Measurements from ENCODE around the gene C1orf159.
"Not testable (repeated sequence)": the region's sequence is repeated elsewhere in the genome, so short reads cannot be mapped to it uniquely, and the experiment has no call there.

Gene C1orf159

DNA sequence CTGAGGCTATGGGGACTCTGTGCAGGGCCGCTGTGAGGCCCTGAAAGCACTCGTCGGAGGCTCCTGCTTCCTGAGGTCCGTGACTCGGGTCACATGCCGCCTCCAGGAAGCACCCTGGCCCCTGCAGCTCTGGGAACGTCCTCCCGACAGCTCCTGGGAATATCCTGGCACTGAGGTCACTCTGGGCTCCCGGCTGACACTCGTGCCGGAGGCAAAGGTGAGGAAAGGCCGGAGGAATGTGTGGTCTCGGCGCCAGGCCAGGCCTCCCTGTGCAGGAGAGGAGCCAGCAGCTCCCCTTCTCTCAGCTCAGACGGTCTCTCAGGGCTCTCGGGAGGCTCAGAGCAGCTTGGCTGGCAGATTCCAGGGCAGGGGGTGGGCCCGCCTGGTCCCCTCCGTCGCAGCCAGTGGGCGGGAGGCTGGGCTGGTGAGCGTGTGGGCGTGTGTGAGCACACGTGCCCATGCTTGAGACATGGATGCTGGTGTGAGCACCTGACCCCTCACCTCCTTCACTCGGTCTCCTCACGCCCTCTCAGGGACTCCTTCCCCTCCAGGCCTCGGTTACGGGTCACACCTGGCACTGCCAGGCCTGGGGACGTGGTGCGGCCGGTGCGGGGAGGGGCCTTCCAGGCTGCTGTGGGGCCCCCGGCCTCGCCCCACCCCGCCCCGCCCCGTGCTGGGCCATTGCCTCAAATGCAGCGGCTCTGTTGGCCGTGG lies 36.3 kb downstream of the C1orf159 start:
- peak; percentile 83 for DNase-seq

DNA sequence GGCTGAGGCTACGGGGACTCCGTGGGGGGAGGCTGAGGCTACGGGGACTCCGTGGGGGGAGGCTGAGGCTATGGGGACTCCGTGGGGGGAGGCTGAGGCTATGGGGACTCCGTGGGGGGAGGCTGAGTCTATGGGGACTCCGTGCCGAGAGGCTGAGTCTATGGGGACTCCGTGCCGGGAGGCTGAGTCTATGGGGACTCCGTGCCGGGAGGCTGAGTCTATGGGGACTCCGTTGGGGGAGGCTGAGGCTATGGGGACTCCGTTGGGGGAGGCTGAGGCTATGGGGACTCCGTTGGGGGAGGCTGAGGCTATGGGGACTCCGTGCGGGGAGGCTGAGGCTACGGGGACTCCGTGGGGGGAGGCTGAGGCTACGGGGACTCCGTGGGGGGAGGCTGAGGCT lies 38.5 kb downstream of the C1orf159 start:
- not testable (repeated sequence) for DNase-seq

DNA sequence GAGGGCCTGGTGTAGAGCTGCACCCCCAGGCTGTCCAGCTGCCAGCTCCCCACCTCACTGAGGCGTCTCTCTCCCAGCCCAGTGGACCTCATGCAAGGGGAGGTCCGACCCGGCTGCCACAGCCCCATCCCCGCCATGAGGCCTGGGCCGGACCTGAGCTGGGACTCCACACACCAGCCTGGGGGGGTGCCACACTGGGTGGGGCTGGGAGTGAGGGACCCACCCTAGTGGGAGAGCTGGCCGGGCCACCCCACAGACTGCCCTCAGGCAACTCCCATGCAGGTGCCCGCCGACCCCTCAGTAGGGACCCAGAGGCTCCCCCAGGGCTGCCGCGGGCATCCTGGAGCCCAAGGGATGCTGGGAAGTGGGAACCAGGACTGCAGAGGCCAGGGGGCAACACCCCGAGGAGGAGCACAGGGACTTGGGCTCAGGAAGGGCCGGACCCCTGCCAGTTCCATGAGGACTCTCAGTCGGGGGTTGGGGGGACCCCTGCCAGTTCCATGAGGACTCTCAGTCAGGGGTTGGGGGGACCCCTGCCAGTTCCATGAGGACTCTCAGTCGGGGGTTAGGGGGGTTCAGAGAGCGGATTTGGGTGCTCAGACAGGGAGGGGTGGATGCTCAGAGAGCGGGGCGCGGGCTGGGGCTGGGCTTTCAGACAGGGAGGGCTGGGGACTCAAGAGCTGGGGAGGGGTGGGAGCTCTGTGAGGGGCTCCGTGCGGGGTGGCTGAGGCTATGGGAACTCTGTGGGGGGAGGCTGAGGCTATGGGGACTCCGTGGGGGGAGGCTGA lies 40.5 kb downstream of the C1orf159 start:
- no peak for DNase-seq

DNA sequence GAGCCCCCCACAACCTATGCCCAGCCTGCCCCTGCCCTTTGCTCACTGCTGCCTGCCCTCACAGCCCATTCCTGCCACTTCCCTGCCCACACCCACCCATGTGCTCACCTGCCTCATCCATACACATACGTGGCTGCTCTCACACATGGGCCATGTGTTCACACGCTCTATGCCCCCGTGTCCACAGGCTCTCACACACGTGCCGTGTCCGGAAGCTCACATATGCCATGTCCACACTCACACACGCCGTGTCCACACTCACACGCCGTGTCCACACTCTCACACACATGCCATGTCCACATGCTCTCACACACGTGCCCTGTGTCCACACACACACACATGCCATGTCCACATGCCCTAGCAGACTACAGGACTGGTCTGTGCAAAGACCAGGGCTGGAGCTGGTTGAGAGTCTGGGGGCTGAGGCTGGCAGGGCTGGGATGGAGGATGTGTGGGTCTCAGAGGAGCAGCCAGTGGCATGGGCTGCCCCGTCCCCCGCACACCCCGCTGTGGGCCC lies 41.2 kb downstream of the C1orf159 start:
- DNase-seq: no peak

DNA sequence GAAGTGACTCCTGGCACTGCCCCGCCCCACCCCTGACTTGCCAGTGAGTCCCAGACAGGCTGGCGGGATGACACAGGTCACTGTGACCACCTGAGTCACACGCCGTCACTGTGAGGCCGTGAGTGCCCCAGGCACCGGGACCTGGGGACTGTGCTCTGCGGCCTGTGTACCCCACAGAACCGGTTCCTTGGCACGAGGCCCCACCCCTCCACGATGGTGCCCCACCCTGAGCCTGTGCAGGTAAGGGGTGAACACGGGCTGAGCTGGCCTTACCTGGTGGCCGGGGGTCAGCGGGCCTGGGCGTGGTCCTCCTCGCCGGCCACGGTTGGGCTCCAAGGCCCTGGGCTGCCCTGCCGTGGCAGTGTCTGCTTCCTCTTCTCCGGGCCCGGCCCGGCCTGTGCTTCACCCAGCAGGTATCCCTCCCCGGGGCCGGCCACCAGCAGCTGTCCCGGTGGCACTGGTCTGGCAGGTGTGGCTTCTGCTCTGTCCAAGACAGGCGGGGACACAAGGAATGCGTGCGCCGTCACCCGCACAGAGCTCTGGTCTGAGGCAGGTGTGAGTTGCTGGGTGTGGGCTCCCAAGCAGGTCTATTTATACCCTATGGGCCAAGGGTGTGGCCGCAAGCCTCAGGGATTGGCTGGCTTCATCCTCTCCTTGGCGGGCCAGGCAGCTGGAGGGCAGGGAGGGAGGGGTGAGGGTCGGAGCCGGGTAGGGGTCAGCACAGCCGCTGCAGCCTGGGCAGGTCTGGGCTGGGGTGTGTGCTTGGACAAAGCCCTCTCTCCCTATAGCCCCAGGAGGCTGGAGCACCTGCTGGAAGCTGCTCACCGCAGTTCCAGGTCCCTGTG lies 41.9 kb downstream of the C1orf159 start, which contains the start of gene RNF223:
Gene RNF223, minus strand, starts transcription at position 564 of the 845 bp plus-strand sequence. CDS start 1,740 bp downstream, outside the sequence.
- DNase-seq: peak; percentile 80

DNA sequence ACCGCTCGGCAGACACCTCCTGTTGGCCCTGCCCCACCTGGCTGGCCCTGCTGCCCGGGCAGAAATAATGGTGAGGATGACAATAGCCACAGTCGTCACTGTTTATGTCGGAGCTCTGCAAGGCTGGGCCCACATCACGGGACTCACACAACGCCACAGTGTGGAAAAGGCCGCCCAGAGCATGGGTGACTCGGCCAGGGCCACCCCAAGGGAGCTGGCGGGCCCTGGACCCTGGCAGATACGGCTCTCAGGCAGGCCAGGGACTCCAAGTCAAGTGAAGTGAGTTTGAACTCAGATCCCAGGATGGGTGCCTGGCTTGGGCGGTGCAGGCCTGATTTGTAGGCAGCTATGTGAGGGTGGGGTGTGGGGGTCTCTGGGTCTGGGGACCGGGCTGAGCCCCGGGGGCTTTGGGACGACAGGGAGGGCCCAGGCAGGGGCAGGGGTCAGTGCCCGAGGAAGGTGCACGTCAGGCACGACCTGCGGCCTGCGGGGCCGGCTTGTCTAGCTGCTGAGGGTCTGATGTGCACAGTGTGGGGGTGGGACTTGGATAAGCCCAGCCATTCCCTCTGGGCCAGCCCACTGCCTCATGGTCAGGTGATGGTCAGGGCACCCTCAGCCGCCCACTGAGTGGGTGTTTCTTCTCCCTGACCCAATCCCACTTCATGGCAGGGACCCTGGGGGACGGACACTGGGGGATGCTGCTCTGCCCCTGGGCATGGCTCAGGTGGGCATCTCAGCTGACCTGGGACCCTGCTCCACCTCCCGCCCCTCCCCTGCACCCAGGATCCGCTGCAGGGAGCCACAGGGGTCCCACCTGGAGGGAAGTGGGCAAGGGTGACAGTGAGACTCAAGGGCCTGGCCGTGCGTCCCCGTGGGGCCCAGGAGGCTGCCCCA lies 42.8 kb downstream of the C1orf159 start:
- DNase-seq: no peak

DNA sequence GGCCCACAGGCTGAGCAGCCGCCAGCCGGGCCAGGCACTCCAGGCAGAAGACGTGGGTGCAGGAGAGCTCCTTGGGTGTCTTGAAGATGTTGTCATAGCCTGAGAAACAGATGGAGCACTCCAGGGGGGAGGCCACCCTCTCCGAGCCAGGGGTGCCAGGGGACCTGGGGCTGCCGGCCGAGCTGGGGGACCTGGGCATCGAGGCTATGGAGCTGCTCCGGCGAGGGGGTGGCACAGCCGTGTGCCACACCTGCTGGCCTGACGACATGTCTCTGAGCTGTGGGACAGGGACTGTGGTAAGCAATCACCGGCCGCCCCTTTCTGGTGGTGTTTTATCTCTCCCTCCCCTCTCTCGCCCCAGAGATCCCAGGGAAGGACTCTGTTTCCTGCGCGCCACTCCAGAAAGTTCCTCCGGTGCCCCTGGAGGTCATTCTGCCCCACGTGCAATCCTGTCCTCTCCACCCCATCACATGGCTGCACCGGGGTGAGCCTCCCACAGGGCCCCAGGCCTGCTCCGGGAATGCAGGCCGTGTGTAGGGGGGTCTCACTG lies 43.5 kb downstream of the C1orf159 start:
- no peak for DNase-seq

DNA sequence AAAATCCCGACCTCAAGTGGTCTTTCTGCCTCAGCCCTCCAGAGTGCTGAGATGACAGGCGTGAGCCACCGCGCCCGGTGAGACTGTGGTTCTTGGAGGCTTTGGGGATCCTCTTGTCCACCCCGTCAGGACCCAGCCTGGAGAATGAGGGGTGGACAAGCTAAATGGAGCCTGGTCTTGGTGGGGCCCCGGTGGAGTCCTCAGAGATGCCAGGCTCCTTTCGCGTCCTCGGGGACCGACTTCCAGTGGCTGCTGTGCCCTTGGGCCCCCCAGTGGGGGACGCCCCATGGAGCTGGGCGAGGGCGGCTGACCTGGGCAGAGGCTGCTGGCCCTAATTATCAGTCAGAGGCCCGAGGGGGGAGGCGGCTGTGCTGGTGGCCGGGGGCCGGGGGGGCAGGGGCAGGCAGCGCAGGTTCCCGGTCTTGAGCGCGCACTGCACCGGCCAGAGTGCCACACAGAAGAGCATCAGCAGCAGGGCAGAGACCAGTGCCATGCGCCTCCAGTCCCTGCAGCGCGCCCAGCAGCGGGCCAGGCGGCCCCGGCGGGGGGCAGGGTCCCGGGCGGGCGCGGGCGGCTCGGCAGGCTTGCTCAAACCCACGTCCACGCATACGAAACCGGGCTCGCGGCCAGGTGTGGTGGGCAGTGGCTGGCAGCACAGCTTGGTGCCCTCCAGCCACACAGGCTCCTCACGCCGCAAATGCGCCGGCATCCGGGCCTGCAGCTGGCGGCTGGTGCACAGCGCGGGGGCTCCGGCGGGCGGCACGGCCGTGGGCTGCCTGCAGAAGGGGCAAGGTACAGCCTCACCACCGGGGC lies 44.2 kb downstream of the C1orf159 start:
- DNase-seq: no peak

DNA sequence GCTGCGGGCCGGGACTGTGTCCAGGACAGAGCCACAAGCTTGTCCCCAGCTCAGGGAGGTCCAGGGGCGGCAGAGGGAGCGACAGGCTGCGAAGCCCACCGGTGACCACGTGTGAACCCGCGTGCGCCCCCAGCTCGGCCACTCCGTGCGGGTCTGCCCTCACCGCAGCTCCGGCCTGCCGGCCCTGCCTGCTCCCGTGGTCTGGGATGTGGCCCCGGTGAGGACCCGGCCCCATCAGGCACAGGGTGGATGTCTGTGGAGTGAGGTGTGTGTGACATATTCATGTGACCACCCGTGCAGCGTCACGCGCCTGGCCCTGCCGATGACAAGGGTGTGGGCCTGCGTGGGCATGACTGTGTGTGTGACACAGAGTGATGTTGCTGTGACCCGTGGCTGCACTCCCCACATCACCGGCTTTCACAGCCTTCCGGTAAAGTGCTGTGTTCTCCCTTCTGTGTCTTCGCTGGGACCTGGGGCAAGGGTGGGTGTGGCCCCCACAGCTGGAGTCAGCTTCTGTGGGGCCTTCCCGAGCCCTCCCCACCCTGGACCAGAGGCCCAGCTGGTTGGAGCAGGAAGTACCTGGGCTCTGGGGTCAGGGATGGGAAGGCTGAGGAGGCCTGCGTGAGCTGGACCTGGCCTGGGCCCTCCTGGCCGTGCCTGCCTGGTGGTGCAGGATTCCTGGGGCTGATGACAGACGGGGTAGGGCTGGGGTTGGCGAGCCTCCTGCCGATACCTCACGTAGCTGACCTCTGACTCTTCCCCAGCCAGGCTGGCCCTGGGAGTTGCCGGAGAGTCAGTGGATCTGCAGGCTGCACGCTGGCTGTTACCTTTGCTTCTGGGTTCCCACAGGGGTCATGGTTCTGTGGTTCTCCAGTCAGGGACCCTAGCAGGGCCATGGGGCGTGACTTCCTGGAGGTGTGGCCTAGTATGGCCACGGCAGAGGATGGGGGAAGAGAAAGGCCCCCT lies 45.9 kb downstream of the C1orf159 start:
- DNase-seq: no peak

DNA sequence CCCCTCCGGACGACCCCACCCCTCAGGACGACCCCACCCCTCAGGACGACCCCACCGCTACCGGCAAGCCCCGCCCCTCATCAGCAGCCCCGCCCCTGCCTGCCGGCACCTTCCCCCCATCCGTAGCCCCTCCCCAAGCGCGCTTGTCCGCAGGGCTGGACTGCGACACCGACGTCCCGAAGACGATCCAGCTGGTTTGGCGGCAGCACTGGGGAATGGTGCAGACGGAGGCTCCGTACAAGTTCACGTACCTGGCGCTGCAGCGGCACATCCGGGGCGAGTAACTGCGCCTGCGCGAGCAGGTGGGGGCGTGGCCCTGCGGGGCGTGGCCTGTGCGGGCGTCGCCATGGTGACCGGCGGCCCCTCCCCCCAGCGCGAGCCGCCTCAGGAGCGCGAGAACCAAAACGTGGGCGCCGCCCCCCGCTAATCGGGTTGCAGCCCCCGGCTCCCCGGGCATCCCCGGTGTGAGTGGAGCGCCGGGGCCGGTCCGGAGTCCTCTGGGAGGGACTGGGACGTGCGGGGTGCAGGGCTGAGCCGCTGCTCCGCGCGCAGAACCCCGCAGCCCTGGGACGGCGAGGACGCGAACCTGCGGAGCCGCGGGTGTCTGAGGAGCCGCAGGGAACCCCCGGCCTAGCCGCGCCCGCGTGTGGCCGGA lies 46.7 kb downstream of the C1orf159 start:
- peak; percentile 91 for DNase-seq

DNA sequence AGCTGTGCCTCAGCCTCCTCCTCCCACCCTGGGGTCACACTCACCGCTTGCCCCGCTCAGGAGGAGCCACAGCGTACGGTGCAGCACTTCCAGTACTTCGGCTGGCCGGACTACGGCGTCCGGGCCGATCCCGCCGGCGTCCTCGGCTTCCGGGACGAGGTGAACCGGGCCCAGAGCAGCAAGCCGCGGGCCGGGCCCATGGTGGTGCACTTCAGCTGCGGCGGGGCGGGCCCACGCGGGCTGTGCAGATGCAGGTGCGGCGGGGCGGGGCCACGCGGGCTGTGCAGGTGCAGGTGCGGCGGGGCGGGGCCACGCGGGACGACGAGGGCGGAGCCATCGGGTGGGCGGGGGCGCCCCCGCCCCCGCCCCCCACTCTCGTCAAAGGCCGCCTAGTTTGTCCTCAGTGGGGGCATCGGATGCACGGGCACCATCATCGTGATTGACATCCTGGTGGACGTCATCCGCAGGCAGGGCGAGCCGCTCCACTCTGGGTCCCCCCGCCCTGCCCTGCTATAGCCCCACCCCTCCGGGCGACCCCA lies 47.3 kb downstream of the C1orf159 start:
- peak; percentile 85 for DNase-seq

DNA sequence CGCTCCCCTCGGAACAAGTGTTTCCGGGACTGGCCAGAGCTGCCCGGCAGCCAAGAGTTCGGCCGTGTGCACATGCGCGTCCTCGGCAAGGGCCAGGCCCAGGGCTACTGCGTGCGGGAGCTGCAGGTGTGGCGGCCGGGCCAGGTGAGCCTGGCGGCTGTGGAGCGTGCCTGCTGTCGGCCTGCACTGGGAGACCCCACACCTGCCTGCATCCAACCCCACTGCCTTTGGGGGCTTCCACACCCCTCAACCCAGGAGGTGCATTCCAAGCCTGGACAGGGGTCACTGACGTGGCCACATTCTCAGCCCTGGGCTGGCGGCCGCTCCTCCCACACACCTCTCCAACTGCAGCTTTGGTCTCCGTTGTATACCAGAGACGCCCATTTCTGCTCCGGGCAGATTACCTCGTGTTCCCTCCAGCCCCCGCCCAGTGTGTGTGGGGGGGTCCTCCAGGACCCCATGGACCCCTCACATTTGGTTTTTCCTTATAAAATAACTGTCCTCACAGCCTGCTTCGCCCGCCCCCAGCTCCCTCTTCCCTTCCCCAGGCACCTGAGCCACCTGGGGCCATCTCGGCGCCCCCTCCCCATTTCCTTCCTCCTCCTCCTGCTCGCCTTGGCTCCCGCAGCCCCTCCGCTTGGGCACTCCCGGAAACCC lies 47.9 kb downstream of the C1orf159 start:
- peak; percentile 83 for DNase-seq

DNA sequence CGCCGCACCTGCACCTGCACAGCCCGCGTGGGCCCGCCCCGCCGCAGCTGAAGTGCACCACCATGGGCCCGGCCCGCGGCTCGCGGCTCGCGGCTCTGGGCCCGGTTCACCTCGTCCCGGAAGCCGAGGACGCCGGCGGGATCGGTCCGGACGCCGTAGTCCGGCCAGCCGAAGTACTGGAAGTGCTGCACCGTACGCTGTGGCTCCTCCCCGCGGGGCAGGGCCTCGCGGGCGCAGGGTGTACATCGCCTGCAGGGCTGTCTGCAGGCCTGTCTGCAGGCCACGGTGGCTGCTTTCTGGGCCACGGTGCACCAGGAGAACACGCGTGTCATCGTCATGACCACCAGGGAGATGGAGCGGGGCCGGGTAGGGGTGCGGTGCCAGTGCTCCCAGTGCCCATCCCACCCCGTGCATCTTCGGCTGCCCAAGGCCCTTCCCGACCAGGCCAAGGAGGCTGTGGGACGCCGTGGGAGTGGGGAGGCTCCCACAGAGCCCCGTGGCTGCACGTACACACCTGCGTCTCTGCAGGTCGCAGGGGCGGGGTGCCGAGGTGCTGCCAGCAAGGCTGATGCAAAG lies 48.5 kb downstream of the C1orf159 start:
- no peak for DNase-seq

DNA sequence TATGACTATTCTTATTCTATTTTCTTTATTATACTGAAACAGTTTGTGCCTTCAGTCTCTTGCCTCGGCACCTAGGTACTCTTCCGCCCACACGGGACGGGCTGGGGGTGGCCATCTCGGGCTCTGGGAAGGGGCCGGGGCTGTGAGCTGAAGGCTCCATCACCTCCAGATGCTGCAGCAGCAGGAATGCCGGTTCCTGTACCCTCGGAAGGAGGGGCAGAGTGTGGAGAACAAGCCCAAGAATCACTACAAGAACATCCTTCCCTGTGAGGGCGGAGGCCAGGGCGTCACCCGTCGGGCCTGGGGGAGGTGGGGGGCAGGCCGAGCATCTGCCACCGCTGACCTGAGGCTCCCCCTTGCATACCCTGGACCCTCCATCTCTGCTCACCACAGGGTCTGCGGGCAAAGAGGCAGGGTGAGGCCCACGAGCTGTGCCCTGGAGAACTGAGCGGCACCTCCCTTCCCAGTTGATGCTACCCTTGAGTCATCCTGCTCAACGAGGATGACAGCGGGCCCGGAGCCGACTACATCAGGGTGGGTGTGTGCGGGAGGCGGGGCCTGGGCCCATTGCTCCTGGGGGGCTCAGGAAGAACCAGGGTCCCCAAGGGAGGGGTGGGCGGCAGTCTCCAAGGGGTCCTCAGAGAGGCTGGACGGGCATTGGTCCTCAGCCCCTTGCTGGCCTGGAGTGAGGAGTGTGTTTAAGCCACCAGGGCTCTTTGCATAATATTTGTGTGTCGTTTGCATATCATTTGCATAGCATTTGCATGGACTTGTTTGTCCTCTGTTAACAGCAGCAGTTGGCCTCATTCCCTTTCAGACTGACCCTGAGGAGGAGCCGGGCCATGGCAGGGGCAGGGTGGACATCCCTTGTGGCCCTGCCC lies 49.2 kb downstream of the C1orf159 start:
- no peak for DNase-seq

DNA sequence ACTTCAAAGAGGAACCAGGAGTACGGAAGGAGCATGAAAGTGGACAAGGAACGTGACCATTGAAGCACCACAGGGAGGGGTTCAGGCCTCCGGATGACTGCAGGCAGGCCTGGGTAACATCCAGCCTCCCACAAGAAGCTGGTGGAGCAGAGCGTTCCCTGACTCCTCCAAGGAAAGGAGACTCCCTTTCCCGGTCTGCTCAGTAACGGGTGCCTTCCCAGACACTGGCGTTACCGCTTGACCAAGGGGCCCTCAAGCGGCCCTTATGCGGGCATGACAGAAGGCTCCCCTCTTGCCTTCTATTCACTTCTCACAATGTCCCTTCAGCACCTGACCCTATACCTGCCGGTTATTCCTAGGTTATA lies 50.0 kb downstream of the C1orf159 start:
- DNase-seq: not testable (repeated sequence)

DNA sequence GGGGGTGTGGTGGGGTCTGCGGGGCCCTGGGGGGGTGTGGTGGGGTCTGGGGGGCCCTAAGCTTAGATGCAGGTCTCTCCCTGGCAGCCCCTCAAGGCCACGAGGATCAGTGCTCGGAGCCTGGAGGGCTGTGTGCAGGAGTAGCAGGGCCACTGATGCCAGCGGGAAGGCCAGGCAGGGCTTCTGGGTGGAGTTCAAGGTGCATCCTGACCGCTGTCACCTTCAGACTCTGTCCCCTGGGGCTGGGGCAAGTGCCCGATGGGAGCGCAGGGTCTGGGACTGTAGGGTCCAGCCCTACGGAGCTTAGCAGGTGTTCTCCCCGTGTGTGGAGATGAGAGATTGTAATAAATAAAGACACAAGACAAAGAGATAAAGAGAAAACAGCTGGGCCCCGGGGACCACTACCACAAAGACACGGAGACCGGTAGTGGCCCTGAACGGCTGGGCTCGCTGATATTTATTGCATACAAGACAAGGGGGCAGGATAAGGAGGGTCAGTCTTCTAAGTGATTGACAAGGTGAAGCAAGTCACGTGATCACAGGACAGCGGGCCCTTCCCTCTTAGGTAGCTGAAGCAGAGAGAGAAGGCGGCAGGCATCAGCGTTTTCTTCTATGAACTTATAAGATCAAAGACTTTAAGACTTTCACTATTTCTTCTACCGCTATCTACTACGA lies 50.5 kb downstream of the C1orf159 start:
- DNase-seq: no peak

Measured in NCI-H510A (cell line).